Measurements from ENCODE around the gene SELENOP. TPM values are rescaled to one million over a fixed set of nuclear protein-coding genes. Genes with fewer than 3 reads are reported as not detected.

The SELENOP gene
- total and polyA plus RNA-seq, 2 of the 13 experiments (the other 11 are each of a cell fraction or from before 2014, with no cell fraction given) = 1,895 to 2,083 TPM

- TF ChIP-seq ZBTB34 (CRISPR knock-in tag; IDR thresholded peaks at IDR 0.05) (no peak), LCORL (IDR thresholded peaks at IDR 0.05) (no peak), LCORL (CRISPR knock-in tag; IDR thresholded peaks at IDR 0.05) (peak; percentile 35; the same call in 1 of the 2 replicates), DMTF1 (CRISPR knock-in tag; IDR thresholded peaks at IDR 0.05) (no peak), PAWR (CRISPR knock-in tag; IDR thresholded peaks at IDR 0.05; ENCODE audit: borderline replicate concordance) (no peak), ZNF598 (CRISPR knock-in tag; IDR thresholded peaks at IDR 0.05; ENCODE audit: borderline replicate concordance) (no peak; the same call in 1 of the 2 replicates), ZFP36L1 (CRISPR knock-in tag; IDR thresholded peaks at IDR 0.05) (no peak), CTCF (CRISPR knock-in tag; IDR thresholded peaks at IDR 0.05) (no peak), MTF1 (CRISPR knock-in tag; IDR thresholded peaks at IDR 0.05) (no peak), ZFP82 (CRISPR knock-in tag; IDR thresholded peaks at IDR 0.05; ENCODE audit: borderline replicate concordance) (no peak), HMG20A (CRISPR knock-in tag; IDR thresholded peaks at IDR 0.05; ENCODE audit: borderline replicate concordance) (peak; percentile 85; the same call in 1 of the 2 replicates), NR2F2 (IDR thresholded peaks at IDR 0.05; ENCODE audit: borderline replicate concordance, low read depth) (no peak; the same call in 1 of the 2 replicates), ZNF160 (CRISPR knock-in tag; IDR thresholded peaks at IDR 0.05) (no peak; the same call in 1 of the 2 replicates), MATR3 (CRISPR knock-in tag; IDR thresholded peaks at IDR 0.05) (no peak), SNAPC2 (CRISPR knock-in tag; IDR thresholded peaks at IDR 0.05) (no peak), HIVEP1 (CRISPR knock-in tag; IDR thresholded peaks at IDR 0.05) (no peak), SMYD3 (CRISPR knock-in tag; IDR thresholded peaks at IDR 0.05) (no peak), ZBTB46 (CRISPR knock-in tag; IDR thresholded peaks at IDR 0.05; ENCODE audit: borderline replicate concordance) (no peak), HNRNPL (IDR thresholded peaks at IDR 0.05; ENCODE audit: low read depth, low read length) (no peak), ZNF761 (CRISPR knock-in tag; conservative IDR thresholded peaks at IDR 0.05) (no peak), SALL1 (CRISPR knock-in tag; IDR thresholded peaks at IDR 0.05) (peak; percentile 90), KAT7 (CRISPR knock-in tag; IDR thresholded peaks at IDR 0.05; ENCODE audit: borderline replicate concordance) (peak; percentile 71; the same call in 1 of the 2 replicates)
Measured at GRCh38 chr5:42824347-42824976, 12.8 kb upstream of the SELENOP start (continued).
